HG02870 (cell line): ENCODE results near the gene NPM1.
"Not testable (repeated sequence)": the region's sequence is repeated elsewhere in the genome, so short reads cannot be mapped to it uniquely, and the experiment has no call there.

Experiments
- ATAC-seq: cut with Tn5 transposase; IDR thresholded peaks from one replicate; pipeline ENCODE4 v1.9.1; 2021; ENCODE audit warnings: mild to moderate bottlenecking, moderate library complexity; ENCODE audit not compliant: unreplicated experiment

Gene NPM1

DNA sequence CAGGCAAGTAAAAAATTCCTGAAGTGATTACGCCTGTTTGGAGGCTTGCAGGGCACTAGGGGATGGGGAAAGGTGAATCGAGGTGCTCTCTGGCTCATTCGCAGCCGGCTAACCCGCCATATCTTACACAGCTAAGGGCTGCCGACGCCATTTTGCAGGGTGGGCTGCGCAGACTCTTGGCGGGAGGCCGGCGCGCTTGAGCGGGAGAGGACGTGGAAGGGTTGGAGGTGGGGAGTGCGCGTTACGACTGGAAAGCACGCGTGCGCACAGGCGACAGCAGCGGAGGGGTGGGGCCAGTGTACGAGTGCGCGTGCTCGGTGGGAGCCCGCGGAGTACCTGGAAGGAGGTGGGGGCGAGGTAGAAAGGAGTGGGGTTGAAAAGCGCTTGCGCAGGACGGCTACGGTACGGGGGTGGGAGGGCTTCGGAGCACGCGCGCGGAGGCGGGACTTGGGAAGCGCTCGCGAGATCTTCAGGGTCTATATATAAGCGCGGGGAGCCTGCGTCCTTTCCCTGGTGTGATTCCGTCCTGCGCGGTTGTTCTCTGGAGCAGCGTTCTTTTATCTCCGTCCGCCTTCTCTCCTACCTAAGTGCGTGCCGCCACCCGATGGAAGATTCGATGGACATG lies at the start of gene NPM1:
TSS of gene NPM1 (plus strand) at position 505 of the 625 bp plus-strand sequence. CDS start at position 605, 100 bp downstream.
- ATAC-seq: peak; percentile 73

- no peak for ATAC-seq
Measured at GRCh38 chr5:171340042-171340441, 47.6 kb upstream of the NPM1 start.

- no peak for ATAC-seq
Measured at GRCh38 chr5:171340491-171340890, 47.2 kb upstream of the NPM1 start.

DNA sequence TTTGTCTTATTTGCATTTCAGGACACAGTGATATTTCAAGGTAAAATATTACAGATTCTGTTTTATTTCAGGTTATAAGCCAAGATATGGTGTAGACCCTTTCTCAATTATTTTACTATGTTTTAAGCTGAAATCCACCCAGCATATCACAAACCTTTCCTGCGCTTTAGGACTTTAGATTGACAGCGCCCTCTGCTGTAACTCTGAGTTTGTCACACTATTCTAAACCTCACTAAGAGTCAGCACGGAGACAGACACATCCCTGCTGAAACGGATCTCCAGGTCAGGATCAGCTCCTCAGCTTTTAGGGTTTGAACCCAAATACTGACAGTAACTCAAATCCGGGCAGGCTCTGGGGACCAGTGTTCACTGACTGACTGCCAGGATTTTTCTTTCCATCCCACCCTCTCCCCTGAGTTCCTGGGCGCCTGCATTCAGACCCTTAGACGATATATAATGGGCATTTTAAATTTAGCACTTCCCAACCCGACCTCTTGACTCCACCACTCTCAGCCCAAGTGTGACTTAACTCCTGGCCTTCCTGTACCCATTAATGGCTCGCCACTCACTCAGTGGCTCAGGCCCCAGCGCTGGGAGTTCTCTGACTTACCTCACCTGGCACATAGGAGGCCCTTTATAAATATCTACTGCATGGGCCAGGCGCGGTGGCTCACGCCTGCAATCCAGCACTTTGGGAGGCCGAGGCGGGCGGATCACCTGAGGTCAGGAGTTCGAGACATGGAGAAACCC lies 45.1 kb upstream of the NPM1 start:
- peak; percentile 63 for ATAC-seq

DNA sequence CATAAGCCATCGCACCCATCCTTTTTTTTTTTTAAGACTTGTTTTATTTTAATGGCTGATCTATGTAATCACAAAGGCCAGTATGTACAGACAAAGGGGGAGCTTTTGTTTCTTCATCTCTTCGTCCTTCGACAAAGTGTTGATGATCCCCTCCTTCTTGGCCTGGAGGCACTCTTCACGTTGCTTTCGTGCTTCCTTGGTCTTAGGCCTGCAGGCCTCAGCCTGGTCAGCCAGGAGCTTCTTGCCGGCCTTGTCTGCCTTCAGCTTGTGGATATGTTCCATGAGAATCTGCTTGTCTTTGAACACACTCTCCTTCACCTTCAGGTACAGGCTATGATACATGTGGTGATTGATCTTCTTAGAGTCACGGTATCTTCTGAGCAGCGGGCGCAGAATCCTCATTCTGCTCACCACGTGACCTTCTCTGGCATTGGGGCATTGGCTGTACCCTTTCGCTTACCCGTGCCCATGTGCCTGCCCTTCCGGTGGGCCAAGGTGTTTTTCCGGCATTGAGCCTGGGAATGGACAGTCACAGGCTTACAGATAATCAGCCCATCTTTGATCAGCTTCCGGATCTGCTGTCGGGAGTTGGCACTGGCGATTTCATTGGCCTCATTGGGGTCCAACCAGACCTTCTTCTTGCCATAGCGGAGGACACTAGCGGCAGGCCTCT lies 42.6 kb upstream of the NPM1 start:
- no peak for ATAC-seq

DNA sequence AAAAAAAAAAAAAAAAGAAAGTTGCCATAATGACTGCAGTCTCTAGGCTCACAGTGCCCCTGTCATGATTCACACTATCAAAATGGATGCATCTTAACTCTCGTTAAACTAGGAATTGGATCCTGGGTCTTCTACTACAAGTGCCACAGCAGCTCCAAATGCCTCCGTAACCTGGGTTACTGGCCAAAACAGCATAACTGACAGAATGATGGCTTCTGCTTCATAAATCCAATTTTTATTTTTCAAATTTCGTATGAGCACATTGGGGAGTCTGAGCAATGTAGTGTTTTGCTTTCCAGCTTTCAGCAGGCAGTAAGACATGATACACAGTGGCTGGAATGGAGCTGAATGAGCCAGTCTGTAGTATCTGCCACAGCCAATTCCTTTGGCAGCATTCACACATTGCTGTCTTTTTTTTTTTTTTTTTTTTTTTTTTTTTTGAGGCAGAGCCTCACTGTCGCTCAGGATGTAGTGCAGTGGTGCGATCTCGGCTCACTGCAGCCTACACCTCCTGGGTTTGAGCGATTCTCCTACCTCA lies 36.0 kb upstream of the NPM1 start:
- no peak for ATAC-seq

DNA sequence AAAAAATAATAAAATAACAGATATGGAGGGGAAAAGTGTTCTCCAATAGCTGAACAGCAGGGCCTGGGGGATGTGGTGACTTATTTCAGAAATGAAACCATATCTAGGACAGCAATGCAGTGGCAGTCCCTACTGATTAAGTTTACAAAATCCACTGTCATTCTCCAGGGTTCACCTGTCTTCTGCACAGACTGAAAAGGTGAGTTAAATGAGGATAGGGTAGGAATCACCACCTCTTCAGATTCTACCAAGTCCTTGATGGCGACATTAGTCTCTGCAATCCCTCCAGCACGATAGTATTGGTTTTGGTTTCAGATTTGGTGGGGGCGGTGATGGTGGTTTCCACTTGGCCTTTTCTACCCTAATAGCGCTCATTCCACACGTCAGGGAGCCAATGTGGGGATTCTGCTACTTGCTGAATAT lies 32.3 kb upstream of the NPM1 start:
- peak; percentile 90 for ATAC-seq

DNA sequence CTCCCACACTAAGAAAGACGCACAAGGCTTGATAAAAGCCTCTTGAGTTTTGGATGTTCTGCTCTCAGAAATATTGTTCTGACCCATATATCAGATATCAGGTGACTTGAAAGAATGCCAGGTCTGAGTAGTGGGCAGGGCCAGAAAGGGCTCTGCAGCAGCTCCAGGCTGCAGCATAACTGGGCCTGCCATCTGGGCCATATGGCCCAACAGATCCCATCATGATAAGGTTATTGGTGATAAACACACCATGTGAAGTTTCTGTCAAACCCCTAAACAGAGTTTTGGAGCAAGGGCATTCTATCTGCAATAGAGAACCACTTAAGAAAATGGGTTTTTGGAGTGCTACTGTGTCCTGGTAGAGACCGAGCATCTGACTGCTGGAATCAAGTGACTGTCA lies 29.8 kb upstream of the NPM1 start:
- ATAC-seq: no peak

- not testable (repeated sequence) for ATAC-seq
Measured at GRCh38 chr5:171361151-171361550, 26.5 kb upstream of the NPM1 start.

DNA sequence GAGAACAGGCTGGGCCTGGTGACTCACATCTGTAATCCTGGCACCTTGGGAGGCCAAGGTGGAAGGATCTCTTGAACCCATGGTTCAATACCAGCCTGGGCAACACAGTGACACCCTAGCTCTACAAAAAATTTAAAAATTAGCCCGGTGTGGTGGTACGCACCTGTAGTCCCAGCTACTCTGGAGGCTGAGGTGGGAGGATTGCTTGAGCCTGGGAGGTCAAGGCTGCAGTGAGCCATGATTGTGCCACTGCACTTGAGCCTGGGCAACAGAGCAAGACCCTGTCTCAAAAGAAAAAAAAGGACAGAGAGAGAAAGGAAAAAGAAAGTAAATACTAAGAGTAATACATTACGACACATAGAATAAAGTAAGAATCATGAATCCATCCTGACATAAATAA lies 24.4 kb upstream of the NPM1 start:
- not testable (repeated sequence) for ATAC-seq

- peak; percentile 77 for ATAC-seq
Measured at GRCh38 chr5:171363846-171364245, 23.8 kb upstream of the NPM1 start.

- ATAC-seq: no peak
Measured at GRCh38 chr5:171365351-171365750, 22.3 kb upstream of the NPM1 start.

DNA sequence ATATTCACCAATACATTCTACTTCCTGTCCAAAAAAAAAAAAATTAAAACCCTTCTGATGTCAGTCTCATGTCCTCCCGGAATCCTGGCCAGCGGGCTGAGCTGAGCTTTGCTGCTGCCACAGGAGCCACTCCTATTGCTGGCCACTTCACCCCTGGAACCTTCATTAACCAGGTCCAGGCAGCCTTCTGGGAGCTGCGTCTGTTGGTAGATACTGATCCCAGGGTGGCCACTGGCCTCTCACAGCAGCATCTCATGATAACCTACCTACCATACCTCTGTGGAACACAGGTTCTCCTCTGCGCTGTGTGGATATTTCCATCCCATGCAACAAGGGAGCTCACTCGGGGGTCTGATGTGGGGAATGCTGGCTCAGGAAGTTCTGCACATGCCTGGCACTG lies 21.0 kb upstream of the NPM1 start:
- ATAC-seq: no peak

DNA sequence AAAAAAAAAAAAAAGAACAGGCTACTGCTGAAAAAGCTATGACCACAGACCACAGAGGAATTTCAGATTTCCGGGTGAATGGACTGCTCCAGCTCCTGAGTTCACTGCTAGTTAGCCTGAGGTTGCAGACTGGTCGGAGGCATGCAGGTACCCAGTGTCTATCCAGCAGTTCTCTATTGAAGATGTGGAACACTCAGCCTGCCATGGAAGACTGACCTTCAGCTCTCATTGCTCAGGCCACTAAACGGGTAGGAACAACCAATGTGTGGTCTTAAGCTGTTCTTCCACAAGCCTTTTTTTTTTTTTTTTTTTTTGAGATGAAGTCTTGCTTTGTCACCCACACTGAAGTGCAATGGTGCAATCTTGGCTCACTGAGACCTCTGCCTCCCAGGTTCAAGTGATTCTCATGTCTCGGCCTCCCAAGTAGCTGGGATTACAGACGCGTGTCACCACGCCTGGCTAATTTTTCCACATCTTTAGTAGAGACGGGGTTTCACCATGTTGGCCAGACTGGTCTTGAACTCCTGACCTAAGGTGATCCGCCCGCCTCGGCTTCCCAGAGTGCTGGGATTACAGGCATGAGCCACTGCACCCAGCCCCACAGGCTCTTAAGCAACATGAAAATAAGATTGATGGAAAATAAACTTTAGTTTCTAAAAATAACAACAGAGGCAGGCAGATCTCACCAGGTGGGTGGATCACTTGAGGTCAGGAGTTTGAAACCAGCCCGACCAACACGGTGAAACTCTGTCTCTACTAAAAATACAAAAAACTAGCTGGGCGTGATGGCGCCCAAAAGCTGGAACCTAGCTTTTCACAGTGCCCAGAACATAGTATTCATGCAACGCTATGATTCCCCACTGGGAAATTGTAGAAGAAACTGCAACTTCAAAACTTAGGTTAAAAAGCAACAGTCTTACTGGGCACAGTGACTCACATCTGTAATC lies 20.0 kb upstream of the NPM1 start:
- ATAC-seq: no peak

DNA sequence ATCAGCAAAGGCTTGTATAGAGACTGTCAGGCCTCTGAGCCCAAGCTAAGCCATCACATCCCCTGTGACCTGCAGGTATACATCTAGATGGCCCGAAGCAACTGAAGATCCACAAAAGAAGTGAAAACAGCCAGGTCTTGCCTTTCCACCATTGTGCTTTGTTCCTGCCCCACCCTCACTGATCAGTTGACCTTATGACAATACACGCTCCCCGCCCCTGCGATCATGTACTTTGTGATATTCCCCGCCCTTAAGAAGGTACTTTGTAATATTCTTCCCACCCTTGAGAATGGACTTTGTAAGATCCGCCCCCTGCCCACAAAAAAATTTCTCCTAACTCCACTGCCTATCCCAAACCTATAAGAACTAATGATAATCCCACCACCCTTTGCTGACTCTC lies 18.6 kb upstream of the NPM1 start:
- ATAC-seq: no peak

DNA sequence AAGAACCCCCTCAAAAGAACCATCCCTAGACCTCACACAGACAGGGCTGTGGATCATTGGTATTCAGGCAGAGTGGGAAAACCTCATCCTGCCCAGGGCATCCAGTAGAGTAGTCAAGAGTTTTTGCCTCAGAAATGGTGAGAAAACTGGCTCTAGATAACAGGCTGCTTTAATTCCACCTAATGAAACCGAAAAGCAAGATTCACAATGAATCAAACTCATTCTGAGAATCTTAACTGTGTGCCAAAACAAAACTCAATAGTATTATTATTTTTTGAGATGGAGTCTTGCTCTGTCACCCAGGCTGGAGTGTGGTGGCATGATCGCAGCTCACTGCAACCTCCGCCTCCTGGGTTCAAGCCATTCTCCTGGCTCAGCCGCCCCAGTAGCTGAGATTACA lies 17.8 kb upstream of the NPM1 start:
- ATAC-seq: no peak

GRCh38 chr5:171370881-171371280 lies 16.8 kb upstream of the NPM1 start:
- ATAC-seq: not testable (repeated sequence)

DNA sequence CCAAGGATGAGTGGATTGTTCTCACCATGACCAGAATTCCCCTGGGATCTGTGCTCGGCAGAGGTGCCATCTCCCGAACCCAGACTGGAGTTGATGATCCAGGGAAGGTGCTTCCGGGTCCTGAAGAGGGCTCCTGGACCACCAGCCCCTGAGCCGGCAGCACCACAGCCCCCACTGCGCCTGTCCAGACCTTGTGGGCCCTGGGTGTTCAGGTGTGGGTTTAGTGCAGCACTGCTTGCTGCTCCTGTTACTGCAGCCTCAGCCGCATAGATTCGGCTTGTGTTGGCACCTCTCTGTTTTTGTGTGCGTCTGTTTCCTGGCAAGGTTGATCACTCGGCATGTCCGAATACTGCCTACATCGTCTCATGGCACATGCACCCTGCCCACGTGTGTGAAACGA lies 16.3 kb upstream of the NPM1 start:
- no peak for ATAC-seq

DNA sequence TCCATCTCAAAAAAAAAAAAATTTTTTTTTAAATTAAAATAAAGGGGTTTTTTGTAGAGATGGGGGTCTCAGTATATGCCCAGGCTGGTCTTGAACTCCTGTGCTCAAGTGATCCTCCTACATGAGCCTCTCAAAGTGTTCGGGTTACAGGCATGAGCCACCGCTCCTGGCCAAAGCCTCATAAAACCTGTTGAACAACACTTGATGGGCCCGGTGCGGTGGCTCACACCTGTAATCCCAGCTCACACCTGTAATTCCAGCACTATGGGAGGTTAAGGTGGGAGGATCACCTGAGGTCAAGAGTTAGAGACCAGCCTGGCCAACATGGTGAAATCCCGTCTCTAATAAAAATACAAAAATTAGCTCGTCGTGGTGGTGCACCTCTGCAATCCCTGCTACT lies 7.7 kb upstream of the NPM1 start:
- ATAC-seq: no peak

DNA sequence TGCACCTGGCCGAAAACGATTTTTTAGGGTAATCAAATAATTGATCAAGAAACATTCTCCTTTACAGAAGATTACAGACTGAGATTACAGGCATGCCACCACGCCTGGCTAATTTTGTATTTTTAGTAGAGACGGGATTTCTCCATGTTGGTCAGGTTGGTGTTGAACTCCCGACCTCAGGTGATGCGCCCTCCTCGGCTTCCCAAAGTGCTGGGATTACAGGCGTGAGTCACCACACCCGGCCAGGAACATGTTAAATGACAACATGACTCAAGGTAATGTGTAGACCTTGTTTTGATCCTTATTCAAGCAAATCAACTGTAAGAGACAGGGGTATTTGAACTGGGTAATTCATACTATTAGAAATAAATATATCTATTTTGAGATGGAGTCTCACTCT lies 3.2 kb upstream of the NPM1 start:
- not testable (repeated sequence) for ATAC-seq

DNA sequence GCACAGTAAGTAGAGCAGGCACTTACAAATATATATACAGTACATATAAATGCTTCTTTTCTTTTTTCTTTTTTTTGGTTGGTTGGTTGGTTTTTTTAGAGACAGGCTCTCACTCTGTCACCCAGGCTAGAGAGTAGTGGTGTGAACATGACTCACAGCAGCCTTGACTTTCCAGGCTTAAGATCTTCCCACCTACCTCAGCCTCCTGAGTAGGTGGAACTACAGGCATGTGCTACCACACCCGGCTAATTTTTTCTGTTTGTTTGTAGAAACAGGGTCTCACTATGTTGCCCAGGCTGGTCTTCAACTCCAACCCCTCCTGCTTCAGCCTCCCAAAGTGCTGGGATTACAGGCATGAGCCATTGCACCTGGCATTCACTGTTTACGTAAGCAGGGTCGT lies 2.6 kb upstream of the NPM1 start:
- ATAC-seq: not testable (repeated sequence)
